ENCODE data around the gene ZC3H15.
"Not testable (repeated sequence)": the region's sequence is repeated elsewhere in the genome, so short reads cannot be mapped to it uniquely, and the experiment has no call there.

ZC3H15 gene

DNA sequence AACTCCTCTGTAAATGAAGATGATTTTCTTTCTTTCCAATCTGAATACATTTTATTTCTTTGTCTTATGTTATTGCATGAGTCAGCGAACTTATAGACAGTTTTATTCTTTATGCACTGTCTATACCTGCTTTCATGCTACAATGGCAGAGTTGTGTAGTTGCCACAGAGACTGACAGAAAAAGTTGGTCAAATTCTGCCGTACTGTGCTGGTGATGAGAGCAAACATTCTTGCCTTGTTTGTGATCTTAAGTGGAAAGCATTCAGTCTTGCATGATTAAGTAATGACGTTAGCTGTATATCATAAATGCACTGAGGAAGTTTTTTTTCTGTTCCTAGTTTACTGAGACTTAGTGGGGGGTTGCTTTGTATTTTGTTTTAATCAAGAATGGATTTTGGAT is 32.9 kb downstream of the ZC3H15 start:
- H3K36me3 Mint-ChIP-seq = peaks cover 31% of the 10 kb centered on the region
- H3K27ac Mint-ChIP-seq = peak overlapping the region; percentile 40
- ATAC-seq = no peak
- H3K9me3 Mint-ChIP-seq = no peaks in the 10 kb centered on the region
- no peaks in the 10 kb centered on the region for H3K4me1 Mint-ChIP-seq
- no peaks in the 10 kb centered on the region for H3K27me3 Mint-ChIP-seq
- H3K4me3 Mint-ChIP-seq = no peak overlapping the region

DNA sequence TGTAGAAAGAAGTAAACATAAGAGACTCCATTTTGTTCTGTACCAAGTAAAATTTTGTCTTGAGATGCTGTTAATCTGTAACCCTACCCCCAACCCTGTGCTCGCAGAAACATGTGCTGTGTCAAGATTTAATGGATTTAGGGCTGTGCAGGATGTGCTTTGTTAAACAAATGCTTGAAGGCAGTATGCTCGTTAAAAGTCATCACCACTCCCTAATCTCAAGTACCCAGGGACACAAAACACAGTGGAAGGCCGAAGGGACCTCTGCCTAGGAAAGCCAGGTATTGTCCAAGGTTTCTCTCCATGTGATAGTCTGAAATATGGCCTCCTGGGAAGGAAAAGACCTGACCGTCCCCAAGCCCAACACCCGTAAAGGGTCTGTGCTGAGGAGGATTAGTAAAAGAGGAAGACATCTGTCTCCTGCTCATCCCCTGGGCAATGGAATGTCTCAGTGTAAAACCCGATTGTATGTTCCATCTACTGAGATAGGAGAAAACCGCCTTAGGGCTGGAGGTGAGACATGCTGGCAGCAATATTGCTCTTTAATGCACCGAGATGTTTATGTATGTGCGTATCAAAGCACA is 35.6 kb downstream of the ZC3H15 start:
- H3K4me3 Mint-ChIP-seq, H3K9me3 Mint-ChIP-seq, H3K27ac Mint-ChIP-seq, H3K27me3 Mint-ChIP-seq, ATAC-seq, H3K4me1 Mint-ChIP-seq: not testable (repeated sequence)
- H3K36me3 Mint-ChIP-seq = peaks cover 31% of the 10 kb centered on the region

GRCh38 chr2:186522450-186522849 is 36.4 kb downstream of the ZC3H15 start:
- no peak for ATAC-seq
- H3K4me1 Mint-ChIP-seq = no peaks in the 10 kb centered on the region
- no peak overlapping the region for H3K27ac Mint-ChIP-seq
- no peaks in the 10 kb centered on the region for H3K27me3 Mint-ChIP-seq
- no peak overlapping the region for H3K4me3 Mint-ChIP-seq
- H3K9me3 Mint-ChIP-seq = peaks cover 4% of the 10 kb centered on the region
- peaks cover 31% of the 10 kb centered on the region for H3K36me3 Mint-ChIP-seq

- Mint-ChIP-seq H3K4me1 (no peaks in the 10 kb centered on the region), H3K9me3 (peaks cover 5% of the 10 kb centered on the region), H3K27ac (no peak overlapping the region), H3K27me3 (no peaks in the 10 kb centered on the region), H3K4me3 (no peak overlapping the region), H3K36me3 (peaks cover 21% of the 10 kb centered on the region)
- ATAC-seq = no peak
These were observed 37.7 kb downstream of the ZC3H15 start for GRCh38 chr2:186523791-186524190.

GRCh38 chr2:186526281-186526680 is 40.2 kb downstream of the ZC3H15 start:
- H3K27me3 Mint-ChIP-seq = no peaks in the 10 kb centered on the region
- H3K36me3 Mint-ChIP-seq = peaks cover under 1% of the 10 kb centered on the region
- H3K4me3 Mint-ChIP-seq = no peak overlapping the region
- ATAC-seq = no peak
- H3K4me1 Mint-ChIP-seq = no peaks in the 10 kb centered on the region
- H3K27ac Mint-ChIP-seq = no peak overlapping the region
- peaks cover 5% of the 10 kb centered on the region for H3K9me3 Mint-ChIP-seq

DNA sequence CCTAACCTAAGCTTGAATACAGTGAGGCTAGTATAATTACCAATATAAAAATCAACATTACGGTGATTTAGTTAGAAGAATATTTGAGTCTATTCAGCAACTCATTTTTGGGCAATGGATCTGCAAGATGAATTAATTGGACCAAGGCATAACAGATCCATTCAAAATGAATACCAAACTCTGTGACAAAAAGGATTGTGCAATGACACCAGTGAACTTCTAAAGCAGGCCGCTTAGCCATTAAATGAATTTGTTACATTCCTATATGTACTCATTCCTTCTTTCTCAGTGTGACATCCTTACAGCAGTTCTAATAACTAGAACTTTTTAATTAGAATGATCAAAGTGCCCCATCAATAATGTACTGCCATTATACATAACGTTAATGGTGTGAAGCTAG is 44.3 kb downstream of the ZC3H15 start:
- Mint-ChIP-seq H3K4me1 (no peaks in the 10 kb centered on the region), H3K36me3 (no peaks in the 10 kb centered on the region), H3K27me3 (no peaks in the 10 kb centered on the region), H3K27ac (no peak overlapping the region), H3K4me3 (no peak overlapping the region), H3K9me3 (peaks cover 5% of the 10 kb centered on the region)
- ATAC-seq = no peak

DNA sequence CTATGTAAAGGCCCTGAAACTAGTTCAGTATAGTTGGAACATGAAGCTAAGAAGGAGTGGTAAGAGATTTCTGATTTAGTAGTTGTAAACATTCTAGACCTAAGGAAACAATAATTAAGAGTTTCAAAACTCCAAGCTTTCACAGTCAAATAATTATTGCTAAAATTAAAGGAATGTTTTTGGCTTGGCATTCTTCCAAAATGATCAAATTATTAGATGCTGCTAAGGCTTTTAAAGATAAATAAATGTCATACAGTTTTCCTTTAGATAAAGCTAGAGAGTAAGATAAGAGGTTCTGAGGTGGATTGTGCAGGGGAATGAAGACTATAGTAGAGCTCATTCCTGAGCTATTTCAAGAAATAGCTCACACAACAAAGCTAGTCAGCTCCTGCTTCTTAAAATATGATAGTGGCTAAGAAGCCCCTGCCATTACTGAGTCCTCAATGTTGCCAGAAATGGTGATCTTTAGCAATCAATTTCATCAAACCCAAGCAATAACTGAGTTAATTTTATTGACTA is 45.3 kb downstream of the ZC3H15 start:
- H3K4me3 Mint-ChIP-seq = no peak overlapping the region
- H3K4me1 Mint-ChIP-seq = no peaks in the 10 kb centered on the region
- no peak overlapping the region for H3K27ac Mint-ChIP-seq
- H3K36me3 Mint-ChIP-seq = no peaks in the 10 kb centered on the region
- H3K27me3 Mint-ChIP-seq = no peaks in the 10 kb centered on the region
- ATAC-seq = no peak
- peaks cover 5% of the 10 kb centered on the region for H3K9me3 Mint-ChIP-seq

DNA sequence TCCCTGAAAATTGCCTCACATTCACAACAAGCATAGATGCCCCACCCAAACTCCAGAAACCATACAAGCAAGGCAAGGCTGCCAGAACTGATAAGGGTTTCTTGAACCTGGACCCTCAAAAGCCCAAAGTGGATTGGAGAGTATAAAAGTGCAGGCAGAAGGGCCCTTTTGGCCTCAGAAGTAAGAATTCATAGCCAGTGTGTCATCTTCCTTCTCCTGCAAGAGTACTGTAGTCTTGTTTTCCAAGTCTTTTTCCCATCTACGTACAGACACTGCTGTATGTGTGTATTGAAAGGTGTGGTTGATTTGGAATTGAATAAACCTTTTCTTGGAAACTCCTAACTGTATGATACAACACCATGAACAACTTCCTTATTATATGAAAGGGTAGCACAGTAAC is 46.8 kb downstream of the ZC3H15 start:
- ATAC-seq = no peak
- H3K27ac Mint-ChIP-seq = no peak overlapping the region
- no peaks in the 10 kb centered on the region for H3K9me3 Mint-ChIP-seq
- H3K27me3 Mint-ChIP-seq = no peaks in the 10 kb centered on the region
- H3K36me3 Mint-ChIP-seq = no peaks in the 10 kb centered on the region
- H3K4me1 Mint-ChIP-seq = no peaks in the 10 kb centered on the region
- no peak overlapping the region for H3K4me3 Mint-ChIP-seq

DNA sequence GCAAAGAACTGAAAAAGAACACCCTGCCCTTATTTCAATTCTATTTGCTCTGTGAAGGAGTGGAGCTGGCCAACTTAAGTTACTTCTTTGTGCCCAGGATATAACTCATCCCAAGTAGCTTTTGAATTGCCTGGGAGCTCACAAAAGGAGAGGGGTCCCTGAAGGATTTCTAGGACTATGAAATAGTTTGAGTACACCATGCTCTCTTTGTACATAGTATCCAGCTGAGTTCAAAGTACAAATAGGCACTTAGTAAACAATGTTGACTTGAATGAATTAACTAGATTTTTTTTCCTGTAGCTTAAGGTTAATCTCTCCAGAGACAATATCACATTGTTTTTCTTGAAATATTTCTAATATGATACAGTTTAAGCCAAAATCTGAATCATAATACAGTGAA is 47.7 kb downstream of the ZC3H15 start:
- H3K9me3 Mint-ChIP-seq = no peaks in the 10 kb centered on the region
- ATAC-seq = no peak

DNA sequence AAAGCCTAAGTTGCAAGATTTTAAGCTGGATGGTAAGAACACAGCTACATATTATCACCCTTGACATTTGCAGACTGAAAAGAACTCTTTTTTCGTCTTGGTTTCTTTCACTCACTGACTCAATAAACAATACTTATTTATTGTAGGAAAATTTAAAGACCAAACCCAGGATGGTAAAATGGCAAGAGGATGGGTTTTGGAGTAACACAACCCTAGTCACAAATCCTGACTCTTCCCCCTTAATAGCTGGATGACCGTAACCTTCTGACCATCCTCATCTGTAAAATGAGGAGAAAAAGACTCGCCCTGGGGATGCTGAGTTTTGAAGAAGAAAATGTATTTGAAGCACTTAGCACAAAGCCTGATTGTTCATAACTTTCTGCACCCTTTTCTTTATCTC is 48.3 kb downstream of the ZC3H15 start:
- Mint-ChIP-seq H3K36me3 (no peaks in the 10 kb centered on the region), H3K27me3 (no peaks in the 10 kb centered on the region), H3K27ac (no peak overlapping the region), H3K4me3 (no peak overlapping the region), H3K4me1 (no peaks in the 10 kb centered on the region), H3K9me3 (no peaks in the 10 kb centered on the region)
- no peak for ATAC-seq

More for the DNA sequence above, 47.7 kb downstream of the ZC3H15 start:
- Mint-ChIP-seq H3K27ac (no peak overlapping the region), H3K4me3 (no peak overlapping the region), H3K4me1 (no peaks in the 10 kb centered on the region), H3K36me3 (no peaks in the 10 kb centered on the region), H3K27me3 (no peaks in the 10 kb centered on the region)

GRCh38 chr2:186535861-186536260 is 49.8 kb downstream of the ZC3H15 start:
- no peak for ATAC-seq
- H3K36me3 Mint-ChIP-seq = no peaks in the 10 kb centered on the region
- no peaks in the 10 kb centered on the region for H3K27me3 Mint-ChIP-seq

GRCh38 chr2:186537019-186537418 is 51.0 kb downstream of the ZC3H15 start:
- H3K36me3 Mint-ChIP-seq = no peaks in the 10 kb centered on the region
- H3K4me3 Mint-ChIP-seq = no peak overlapping the region
- no peak overlapping the region for H3K27ac Mint-ChIP-seq
- no peaks in the 10 kb centered on the region for H3K4me1 Mint-ChIP-seq
- no peaks in the 10 kb centered on the region for H3K9me3 Mint-ChIP-seq
- no peak for ATAC-seq
- no peaks in the 10 kb centered on the region for H3K27me3 Mint-ChIP-seq

More at GRCh38 chr2:186535861-186536260, 49.8 kb downstream of the ZC3H15 start:
- H3K4me3 Mint-ChIP-seq = no peak overlapping the region
- H3K9me3 Mint-ChIP-seq = no peaks in the 10 kb centered on the region
- no peaks in the 10 kb centered on the region for H3K4me1 Mint-ChIP-seq
- H3K27ac Mint-ChIP-seq = no peak overlapping the region

DNA sequence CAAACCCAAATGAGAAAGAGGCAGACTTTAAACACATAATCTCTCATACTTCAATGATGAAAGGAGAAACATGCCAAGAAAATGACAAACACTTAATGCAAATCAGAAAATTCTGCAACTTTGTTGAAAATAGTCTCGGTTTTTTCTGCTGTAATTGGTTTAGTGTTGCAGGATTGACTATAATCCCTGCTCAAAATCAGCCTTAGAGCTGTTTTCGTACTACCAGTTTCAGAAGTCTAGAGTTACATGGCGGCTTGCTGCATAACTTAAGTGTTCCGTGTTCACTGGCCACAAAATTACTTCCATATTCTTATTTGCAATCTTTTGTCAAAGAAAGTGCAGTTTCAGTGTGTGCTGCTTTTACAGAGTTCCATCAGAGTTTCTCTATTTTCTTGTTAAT is 54.9 kb downstream of the ZC3H15 start:
- no peak for ATAC-seq
- no peak overlapping the region for H3K27ac Mint-ChIP-seq
- no peaks in the 10 kb centered on the region for H3K4me1 Mint-ChIP-seq
- no peaks in the 10 kb centered on the region for H3K9me3 Mint-ChIP-seq
- no peak overlapping the region for H3K4me3 Mint-ChIP-seq
- H3K27me3 Mint-ChIP-seq = no peaks in the 10 kb centered on the region
- H3K36me3 Mint-ChIP-seq = no peaks in the 10 kb centered on the region

GRCh38 chr2:186542002-186542401 is 55.9 kb downstream of the ZC3H15 start:
- no peak overlapping the region for H3K27ac Mint-ChIP-seq
- no peak for ATAC-seq
- H3K4me3 Mint-ChIP-seq = no peak overlapping the region
- no peaks in the 10 kb centered on the region for H3K27me3 Mint-ChIP-seq
- no peaks in the 10 kb centered on the region for H3K36me3 Mint-ChIP-seq
- H3K4me1 Mint-ChIP-seq = no peaks in the 10 kb centered on the region
- H3K9me3 Mint-ChIP-seq = no peaks in the 10 kb centered on the region

- Mint-ChIP-seq H3K27ac (no peak overlapping the region), H3K4me3 (no peak overlapping the region), H3K9me3 (no peaks in the 10 kb centered on the region), H3K36me3 (no peaks in the 10 kb centered on the region), H3K4me1 (no peaks in the 10 kb centered on the region), H3K27me3 (no peaks in the 10 kb centered on the region)
- no peak for ATAC-seq
These were observed 57.6 kb downstream of the ZC3H15 start for GRCh38 chr2:186543561-186544131.

DNA sequence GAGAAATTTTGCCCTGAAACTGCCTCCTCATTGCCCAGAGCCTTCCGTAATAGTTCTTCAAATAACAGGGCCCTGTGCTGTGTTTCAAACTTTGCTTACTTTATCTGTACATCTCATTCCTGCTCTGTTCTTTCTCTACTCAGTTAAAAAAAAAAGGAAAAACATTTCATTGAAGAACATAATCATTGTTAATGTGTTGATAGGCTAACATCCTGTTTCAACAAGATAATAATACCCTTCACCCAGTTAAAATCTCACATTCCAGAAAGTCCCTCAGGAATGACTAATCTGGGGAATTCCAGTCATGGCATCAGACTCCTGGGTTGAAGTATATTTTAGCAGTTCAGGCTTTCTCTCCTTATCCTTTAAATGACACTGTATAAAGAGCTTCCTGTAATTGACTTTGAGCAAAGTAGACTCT is 58.2 kb downstream of the ZC3H15 start:
- ATAC-seq = no peak

More for the DNA sequence above, 58.2 kb downstream of the ZC3H15 start:
- H3K4me1 Mint-ChIP-seq = no peaks in the 10 kb centered on the region
- H3K27ac Mint-ChIP-seq = no peak overlapping the region
- H3K4me3 Mint-ChIP-seq = no peak overlapping the region
- H3K27me3 Mint-ChIP-seq = no peaks in the 10 kb centered on the region
- no peaks in the 10 kb centered on the region for H3K9me3 Mint-ChIP-seq
- no peaks in the 10 kb centered on the region for H3K36me3 Mint-ChIP-seq

Data from stimulated activated memory B cell treated with anti-CD40 and anti-IgM and Interleukin-4, amounts not matched to agents 10 μg/mL and 1 μg/mL and 100 μg/mL, for 72 hours (primary cell).